MCF 10A (cell line): ENCODE data around the gene EMILIN2. TPM values are rescaled to one million over a fixed set of nuclear protein-coding genes. Genes with fewer than 3 reads are reported as not detected.
"Not testable (repeated sequence)": the region's sequence is repeated elsewhere in the genome, so short reads cannot be mapped to it uniquely, and the experiment has no call there.

Source experiments
- BruUV-seq: library from RNA; stranded (reverse); fragments of 400-500 nt; replicated peaks from 2 replicates; lab custom pipeline; 2021; lab: Mats Ljungman, UMichigan
- CTCF ChIA-PET: fragments of 300-600 bp; sonication (Branson Sonifier 250); formaldehyde crosslinking; extraction: SDS; loops from one replicate; lab custom pipeline; 2021; ENCODE audit warnings: antibody characterized with exemption, inconsistent platforms; lab: Yijun Ruan, JAX
- POLR2A ChIA-PET: fragments of 300-600, 350-650 bp; sonication (Branson Sonifier 250); formaldehyde crosslinking; extraction: SDS; loops from one replicate; lab custom pipeline; 2020; ENCODE audit warnings: antibody characterized with exemption, inconsistent platforms; lab: Yijun Ruan, JAX
- DNase-seq: peaks from one replicate; pipeline ENCODE4 v3.0.0-alpha.2; 2018; ENCODE audit not compliant: unreplicated experiment
- H3K27ac Mint-ChIP-seq: one replicate; pipeline ENCODE4 v1.8.0; 2022; ENCODE audit warnings: mild to moderate bottlenecking, low read depth, mixed read lengths; ENCODE audit not compliant: unreplicated experiment
- H3K27me3 Mint-ChIP-seq: one replicate; pipeline ENCODE4 v1.8.0; 2022; ENCODE audit warnings: mixed read lengths; ENCODE audit not compliant: insufficient read depth, unreplicated experiment
- H3K36me3 Mint-ChIP-seq: one replicate; pipeline ENCODE4 v1.8.0; 2022; ENCODE audit warnings: mild to moderate bottlenecking, moderate library complexity, mixed read lengths; ENCODE audit not compliant: insufficient read depth, unreplicated experiment
- H3K4me1 Mint-ChIP-seq: one replicate; pipeline ENCODE4 v1.8.0; 2022; ENCODE audit warnings: mixed read lengths; ENCODE audit not compliant: insufficient read depth, unreplicated experiment
- H3K4me3 Mint-ChIP-seq: one replicate; pipeline ENCODE4 v1.8.0; 2022; ENCODE audit warnings: mild to moderate bottlenecking, moderate library complexity, mixed read lengths; ENCODE audit not compliant: unreplicated experiment
- H3K9me3 Mint-ChIP-seq: one replicate; pipeline ENCODE4 v1.8.0; 2022; ENCODE audit warnings: mixed read lengths; ENCODE audit not compliant: unreplicated experiment
- CTCF ChIP-seq: fragments of 200-600 bp; IDR thresholded peaks from one replicate; pipeline ENCODE4 v1.8.0; 2022; ENCODE audit warnings: antibody characterized with exemption, mild to moderate bottlenecking; ENCODE audit not compliant: unreplicated experiment
- intact Hi-C: fragments of 100-400 bp; cut with micrococcal nuclease; formaldehyde crosslinking; loops from 2 replicates; pipeline ENCODE4 v1.14.1; 2022
- total RNA-seq: library from RNA; stranded (reverse); gene quantifications from 2 replicates; pipeline ENCODE4 v1.2.3, GENCODE V29; 2022

Gene EMILIN2
- total RNA-seq, 1 experiment from 2014 or later: not detected

DNA sequence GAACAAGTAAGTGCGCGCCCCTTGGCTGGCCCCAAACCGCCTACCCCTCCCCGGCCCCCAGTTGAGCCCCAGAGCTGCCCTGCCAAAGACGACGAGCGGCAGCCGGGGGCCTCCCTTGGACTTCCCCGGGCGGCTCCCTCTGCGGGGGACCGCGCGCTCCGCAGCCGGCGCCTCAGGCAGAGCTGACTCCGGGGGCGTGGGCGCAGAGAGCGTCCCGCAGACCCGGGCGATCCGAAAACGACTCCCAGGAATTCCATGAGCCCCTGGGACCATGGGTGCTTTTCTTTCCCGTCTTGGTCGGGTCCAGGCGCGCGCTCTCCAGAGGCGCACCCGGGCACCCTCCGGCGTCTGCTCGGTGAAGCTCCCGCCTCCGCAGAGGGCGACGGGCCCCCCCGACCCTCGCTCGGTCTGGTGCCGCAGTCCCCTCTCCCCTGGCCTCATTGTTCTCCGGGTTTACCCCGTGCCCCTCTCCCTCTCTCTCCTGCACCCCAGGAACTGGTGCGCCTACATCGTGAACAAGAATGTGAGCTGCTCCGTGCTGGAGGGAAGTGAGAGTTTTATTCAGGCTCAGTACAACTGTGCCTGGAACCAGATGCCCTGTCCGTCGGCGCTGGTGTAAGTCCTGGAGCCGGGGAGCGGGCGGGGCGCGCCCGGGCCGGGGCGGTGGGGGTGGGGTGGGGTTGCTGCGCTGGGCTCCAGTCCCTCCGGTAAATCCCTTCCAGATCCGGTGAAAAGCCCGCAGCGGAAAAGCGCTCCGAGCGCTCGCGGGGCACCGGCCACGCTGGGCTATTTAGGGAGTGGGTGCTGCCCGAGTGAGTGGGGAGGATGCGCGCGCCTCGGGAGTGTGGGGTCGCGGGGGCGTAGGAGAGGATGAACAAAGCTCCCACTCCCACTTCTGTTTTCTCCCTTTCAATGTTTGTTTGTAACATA lies 776 bp downstream of the EMILIN2 start:
- no peak for DNase-seq
- no peak overlapping the region for H3K27ac Mint-ChIP-seq
- no peak for TF ChIP-seq CTCF
- intact Hi-C loops: no loop called here
- no peaks in the 10 kb centered on the region for H3K36me3 Mint-ChIP-seq
- H3K4me1 Mint-ChIP-seq: peaks cover 11% of the 10 kb centered on the region
- BruUV-seq: no TSS peak
- no peaks in the 10 kb centered on the region for H3K9me3 Mint-ChIP-seq
- H3K27me3 Mint-ChIP-seq: no peaks in the 10 kb centered on the region
- peak overlapping the region; percentile 40 for H3K4me3 Mint-ChIP-seq
- ChIA-PET CTCF (no interaction called here), POLR2A (no interaction called here)

GRCh38 chr18:2848247-2849246 lies 1.7 kb downstream of the EMILIN2 start:
- Mint-ChIP-seq H3K36me3 (no peaks in the 10 kb centered on the region), H3K4me3 (no peak overlapping the region), H3K4me1 (peaks cover 11% of the 10 kb centered on the region), H3K9me3 (no peaks in the 10 kb centered on the region), H3K27me3 (no peaks in the 10 kb centered on the region), H3K27ac (no peak overlapping the region)
- no TSS peak for BruUV-seq
- TF ChIP-seq CTCF: no peak
- no peak for DNase-seq
- ChIA-PET POLR2A (no interaction called here), CTCF (no interaction called here)
- intact Hi-C loops: no loop called here

DNA sequence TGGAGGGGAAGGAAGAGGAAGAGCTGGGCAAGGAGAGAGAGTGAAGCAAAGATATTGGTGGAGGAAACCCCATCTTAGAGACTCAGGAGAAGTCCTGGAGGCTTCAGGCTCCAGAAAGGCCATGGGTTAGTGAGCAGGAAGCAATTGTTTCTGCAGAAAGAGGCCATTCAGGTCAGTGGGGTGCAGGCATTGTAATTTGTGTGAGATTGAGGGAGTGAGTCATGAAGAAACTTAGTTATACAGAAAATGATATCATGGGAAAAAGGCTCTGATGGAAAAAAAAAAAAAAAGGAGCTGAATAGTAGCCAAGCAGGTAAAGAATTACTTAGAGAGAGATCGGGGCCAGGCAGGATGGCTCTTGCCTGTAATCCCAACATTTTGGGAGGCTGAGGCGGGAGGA lies 4.0 kb downstream of the EMILIN2 start:
- no peak for DNase-seq
- H3K4me3 Mint-ChIP-seq: no peak overlapping the region
- ChIA-PET POLR2A (no interaction called here), CTCF (no interaction called here)
- no peak overlapping the region for H3K27ac Mint-ChIP-seq
- BruUV-seq: no TSS peak
- intact Hi-C loops: no loop called here
- peaks cover 19% of the 10 kb centered on the region for H3K4me1 Mint-ChIP-seq
- no peak for TF ChIP-seq CTCF
- H3K36me3 Mint-ChIP-seq: no peaks in the 10 kb centered on the region
- H3K27me3 Mint-ChIP-seq: no peaks in the 10 kb centered on the region
- H3K9me3 Mint-ChIP-seq: no peaks in the 10 kb centered on the region

- no peaks in the 10 kb centered on the region for H3K36me3 Mint-ChIP-seq
- no TSS peak for BruUV-seq
- POLR2A ChIA-PET: no interaction called here
- TF ChIP-seq CTCF: no peak
- CTCF ChIA-PET: no interaction called here
- DNase-seq: no peak
- no peaks in the 10 kb centered on the region for H3K9me3 Mint-ChIP-seq
- no peak overlapping the region for H3K27ac Mint-ChIP-seq
- no peaks in the 10 kb centered on the region for H3K27me3 Mint-ChIP-seq
- intact Hi-C loops: no loop called here
- H3K4me3 Mint-ChIP-seq: no peak overlapping the region
- H3K4me1 Mint-ChIP-seq: peaks cover 19% of the 10 kb centered on the region
Measured at GRCh38 chr18:2851771-2852170, 5.0 kb downstream of the EMILIN2 start.

DNA sequence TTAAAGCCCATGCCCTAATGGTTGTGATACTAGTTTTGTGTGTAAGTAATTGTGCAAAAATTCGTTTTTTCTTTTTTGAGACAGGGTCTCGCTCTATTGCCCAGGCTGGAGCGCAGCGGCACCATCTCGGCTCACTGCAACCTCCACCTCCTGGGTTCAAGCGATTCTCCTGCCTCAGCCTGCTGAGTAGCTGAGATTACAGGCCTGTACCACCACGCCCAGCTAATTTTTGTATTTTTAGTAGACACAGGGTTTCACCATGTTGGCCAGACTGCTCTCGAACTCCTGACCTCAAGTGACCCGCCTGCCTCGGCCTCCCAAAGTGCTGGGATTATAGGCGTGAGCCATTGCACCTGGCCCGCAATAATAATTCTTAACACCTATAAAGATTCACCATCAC lies 5.7 kb downstream of the EMILIN2 start:
- H3K27ac Mint-ChIP-seq, intact Hi-C loops, POLR2A ChIA-PET, H3K9me3 Mint-ChIP-seq, H3K27me3 Mint-ChIP-seq, BruUV-seq, H3K4me3 Mint-ChIP-seq, H3K36me3 Mint-ChIP-seq, CTCF ChIA-PET, DNase-seq: not testable (repeated sequence)
- peaks cover 23% of the 10 kb centered on the region for H3K4me1 Mint-ChIP-seq
